WTC11 (cell line): ENCODE data around the gene ICAM3. TPM values are rescaled to one million over a fixed set of nuclear protein-coding genes. Genes with fewer than 3 reads are reported as not detected.

Source experiments
- ATF1 ChIP-seq: sonication (generic); formaldehyde crosslinking; IDR thresholded peaks from 2 replicates; pipeline ENCODE4 v1.8.1; 2023; ENCODE audit warnings: mild to moderate bottlenecking, moderate library complexity, missing genetic modification reagents
- CBFB ChIP-seq: sonication (generic); formaldehyde crosslinking; IDR thresholded peaks from 2 replicates; pipeline ENCODE4 v1.8.1; 2022; ENCODE audit warnings: mild to moderate bottlenecking, low read depth, missing genetic modification reagents
- CREM ChIP-seq: sonication (generic); formaldehyde crosslinking; IDR thresholded peaks from 2 replicates; pipeline ENCODE4 v1.8.1; 2022; ENCODE audit warnings: mild to moderate bottlenecking, missing genetic modification reagents, moderate library complexity
- ESRRA ChIP-seq: sonication (generic); formaldehyde crosslinking; IDR thresholded peaks from 2 replicates; pipeline ENCODE4 v1.8.1; 2022; ENCODE audit warnings: mild to moderate bottlenecking, missing genetic modification reagents, borderline replicate concordance
- ETV6 ChIP-seq: sonication (generic); formaldehyde crosslinking; IDR thresholded peaks from 2 replicates; pipeline ENCODE4 v1.8.1; 2022; ENCODE audit warnings: mild to moderate bottlenecking, missing genetic modification reagents
- FOXP1 ChIP-seq: sonication (generic); formaldehyde crosslinking; IDR thresholded peaks from 2 replicates; pipeline ENCODE4 v1.8.0; 2022; ENCODE audit warnings: missing genetic modification reagents, mild to moderate bottlenecking, moderate library complexity, borderline replicate concordance
- GABPB1 ChIP-seq: sonication (generic); formaldehyde crosslinking; IDR thresholded peaks from 2 replicates; pipeline ENCODE4 v1.8.1; 2023; ENCODE audit warnings: mild to moderate bottlenecking, missing genetic modification reagents
- IRF2 ChIP-seq: sonication (generic); formaldehyde crosslinking; IDR thresholded peaks from 2 replicates; pipeline ENCODE4 v1.8.0; 2022; ENCODE audit warnings: low read depth, missing genetic modification reagents, borderline replicate concordance
- JUN ChIP-seq: sonication (generic); formaldehyde crosslinking; IDR thresholded peaks from 2 replicates; pipeline ENCODE4 v1.8.0; 2023; ENCODE audit warnings: mild to moderate bottlenecking, missing genetic modification reagents
- KAT7 ChIP-seq: sonication (generic); formaldehyde crosslinking; IDR thresholded peaks from 2 replicates; pipeline ENCODE4 v1.8.1; 2023; ENCODE audit warnings: missing genetic modification reagents, mild to moderate bottlenecking, borderline replicate concordance
- NR3C1 ChIP-seq: sonication (generic); formaldehyde crosslinking; conservative IDR thresholded peaks from 2 replicates; pipeline ENCODE4 v1.8.1; 2023; ENCODE audit warnings: low read depth, mild to moderate bottlenecking, missing genetic modification reagents
- OVOL2 ChIP-seq: fragments of 250-450 bp; sonication (Bioruptor Pico); IDR thresholded peaks from 2 replicates; pipeline ENCODE4 v1.9.0; 2021; ENCODE audit warnings: mild to moderate bottlenecking, borderline replicate concordance
- PRRX2 ChIP-seq: fragments of 250-450 bp; sonication (Bioruptor Pico); IDR thresholded peaks from 2 replicates; pipeline ENCODE4 v1.8.0; 2021; ENCODE audit warnings: mild to moderate bottlenecking
- RELA ChIP-seq: sonication (generic); formaldehyde crosslinking; IDR thresholded peaks from 2 replicates; pipeline ENCODE4 v1.8.1; 2022; ENCODE audit warnings: missing genetic modification reagents, mild to moderate bottlenecking, borderline replicate concordance
- SP1 ChIP-seq: sonication (generic); formaldehyde crosslinking; conservative IDR thresholded peaks from 2 replicates; pipeline ENCODE4 v1.8.1; 2022; ENCODE audit warnings: missing genetic modification reagents
- TP53 ChIP-seq: sonication (generic); formaldehyde crosslinking; IDR thresholded peaks from 2 replicates; pipeline ENCODE4 v1.8.1; 2023; ENCODE audit warnings: mild to moderate bottlenecking, missing genetic modification reagents
- ZBTB21 ChIP-seq: sonication (generic); formaldehyde crosslinking; IDR thresholded peaks from 2 replicates; pipeline ENCODE4 v1.8.1; 2023; ENCODE audit warnings: mild to moderate bottlenecking, missing genetic modification reagents, borderline replicate concordance
- ZNF219 ChIP-seq: sonication (generic); formaldehyde crosslinking; IDR thresholded peaks from 2 replicates; pipeline ENCODE4 v1.8.0; 2023; ENCODE audit warnings: missing genetic modification reagents, mild to moderate bottlenecking, borderline replicate concordance
- ZNF232 ChIP-seq: sonication (generic); formaldehyde crosslinking; IDR thresholded peaks from 2 replicates; pipeline ENCODE4 v1.8.0; 2022; ENCODE audit warnings: mild to moderate bottlenecking, missing genetic modification reagents
- ZNF396 ChIP-seq: fragments of 250-450 bp; sonication (Bioruptor Pico); IDR thresholded peaks from 2 replicates; pipeline ENCODE4 v1.8.0; 2021; ENCODE audit warnings: mild to moderate bottlenecking, moderate library complexity, borderline replicate concordance
- ZNF416 ChIP-seq: fragments of 250-450 bp; sonication (Bioruptor Pico); IDR thresholded peaks from 2 replicates; pipeline ENCODE4 v1.9.0; 2021; ENCODE audit warnings: mild to moderate bottlenecking, inconsistent platforms
- total RNA-seq: library from RNA; stranded (reverse); gene quantifications from 3 replicates; pipeline ENCODE4 v1.2.3, GENCODE V29; 2021
- TF ChIP-seq, protein P1 (sequence below): sonication (generic); formaldehyde crosslinking; IDR thresholded peaks from 2 replicates; pipeline ENCODE4 v1.8.1; 2022; ENCODE audit warnings: low read depth, mild to moderate bottlenecking, moderate library complexity, missing genetic modification reagents, borderline replicate concordance
- TF ChIP-seq, protein P2 (sequence below): sonication (generic); formaldehyde crosslinking; conservative IDR thresholded peaks from 2 replicates; pipeline ENCODE4 v1.8.1; 2022; ENCODE audit warnings: mild to moderate bottlenecking, missing genetic modification reagents
- TF ChIP-seq, protein P3 (sequence below): sonication (generic); formaldehyde crosslinking; IDR thresholded peaks from 2 replicates; pipeline ENCODE4 v1.8.1; 2022; ENCODE audit warnings: mild to moderate bottlenecking, missing genetic modification reagents, moderate library complexity, borderline replicate concordance
- TF ChIP-seq, protein P4 (sequence below): fragments of 250-450 bp; sonication (Bioruptor Pico); conservative IDR thresholded peaks from 2 replicates; pipeline ENCODE4 v1.9.0; 2021; ENCODE audit warnings: mild to moderate bottlenecking
- TF ChIP-seq, protein P5 (sequence below): sonication (generic); formaldehyde crosslinking; IDR thresholded peaks from 2 replicates; pipeline ENCODE4 v1.8.0; 2022; ENCODE audit warnings: mild to moderate bottlenecking, missing genetic modification reagents
- TF ChIP-seq, protein P6 (sequence below): sonication (generic); formaldehyde crosslinking; IDR thresholded peaks from 2 replicates; pipeline ENCODE4 v1.8.1; 2022; ENCODE audit warnings: low read depth, missing genetic modification reagents, borderline replicate concordance
- TF ChIP-seq, protein P7 (sequence below): sonication (generic); formaldehyde crosslinking; IDR thresholded peaks from 2 replicates; pipeline ENCODE4 v1.8.0; 2022; ENCODE audit warnings: mild to moderate bottlenecking, missing genetic modification reagents
- TF ChIP-seq, protein P8 (sequence below): sonication (generic); formaldehyde crosslinking; IDR thresholded peaks from 2 replicates; pipeline ENCODE4 v1.8.0; 2023; ENCODE audit warnings: missing genetic modification reagents

ICAM3 gene
- total RNA-seq, 1 experiment from 2014 or later, result 18.7 TPM

DNA sequence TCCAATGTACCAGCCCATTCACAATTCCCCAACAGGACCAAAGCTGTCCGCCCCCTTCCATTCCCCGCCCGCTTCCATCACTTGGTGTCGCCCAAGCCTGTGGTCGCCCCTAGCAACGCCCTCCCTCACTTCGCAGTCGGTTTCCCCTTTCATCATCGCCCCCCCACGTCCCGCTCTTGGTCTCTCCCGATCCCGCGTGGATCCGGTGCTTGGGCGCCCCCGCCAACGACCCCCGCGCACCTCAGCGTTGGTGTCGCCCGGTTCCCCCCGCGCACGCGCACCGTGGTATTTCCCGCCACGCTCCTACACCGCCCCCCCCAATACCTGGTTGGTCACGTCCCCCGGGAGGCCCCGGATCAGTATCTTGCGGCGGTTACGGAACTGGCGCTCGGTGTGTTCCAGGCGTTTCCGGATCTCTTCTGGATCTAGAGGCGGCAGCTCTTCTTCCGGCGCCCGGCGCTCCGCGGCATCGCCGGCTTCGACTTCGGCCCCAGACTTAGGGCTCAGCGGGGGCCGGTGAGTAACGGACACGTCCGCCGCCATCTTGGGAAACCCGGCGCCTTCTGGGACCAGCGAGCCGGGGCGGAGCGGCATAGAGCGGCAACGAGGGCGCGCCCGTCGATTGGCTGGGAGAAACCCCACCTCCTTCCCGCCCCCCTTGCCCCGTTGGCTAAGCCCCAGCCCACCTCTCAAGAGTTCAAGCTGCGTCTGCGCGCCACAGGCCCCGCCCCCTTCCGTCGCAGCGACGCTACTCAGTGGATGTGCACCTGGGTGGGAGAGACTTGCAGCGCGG is 6.3 kb downstream of the ICAM3 start, which contains the start of gene RAVER1 (continued):
- TF ChIP-seq, protein P1, sequence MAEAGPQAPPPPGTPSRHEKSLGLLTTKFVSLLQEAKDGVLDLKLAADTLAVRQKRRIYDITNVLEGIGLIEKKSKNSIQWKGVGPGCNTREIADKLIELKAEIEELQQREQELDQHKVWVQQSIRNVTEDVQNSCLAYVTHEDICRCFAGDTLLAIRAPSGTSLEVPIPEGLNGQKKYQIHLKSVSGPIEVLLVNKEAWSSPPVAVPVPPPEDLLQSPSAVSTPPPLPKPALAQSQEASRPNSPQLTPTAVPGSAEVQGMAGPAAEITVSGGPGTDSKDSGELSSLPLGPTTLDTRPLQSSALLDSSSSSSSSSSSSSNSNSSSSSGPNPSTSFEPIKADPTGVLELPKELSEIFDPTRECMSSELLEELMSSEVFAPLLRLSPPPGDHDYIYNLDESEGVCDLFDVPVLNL (CRISPR knock-in tag), result no peak
- TF ChIP-seq SP1 (peak; percentile 91), ESRRA (CRISPR knock-in tag) (no peak), KAT7 (CRISPR knock-in tag) (no peak), CBFB (no peak), NR3C1 (CRISPR knock-in tag) (no peak), OVOL2 (CRISPR knock-in tag) (no peak), ZNF232 (no peak), ZNF396 (CRISPR knock-in tag) (no peak), CREM (CRISPR knock-in tag) (no peak), ETV6 (CRISPR knock-in tag) (no peak), ZNF416 (CRISPR knock-in tag) (no peak), PRRX2 (CRISPR knock-in tag) (no peak), IRF2 (no peak), TP53 (no peak), FOXP1 (CRISPR knock-in tag) (0 out of 2 replicates have a peak, but pooled peaks have one; percentile 58), GABPB1 (peak; percentile 36; the same call in 1 of the 2 replicates), ATF1 (CRISPR knock-in tag) (no peak), JUN (peak; percentile 74), RELA (no peak), ZBTB21 (no peak), ZNF219 (peak; percentile 84)
- TF ChIP-seq, protein P2, sequence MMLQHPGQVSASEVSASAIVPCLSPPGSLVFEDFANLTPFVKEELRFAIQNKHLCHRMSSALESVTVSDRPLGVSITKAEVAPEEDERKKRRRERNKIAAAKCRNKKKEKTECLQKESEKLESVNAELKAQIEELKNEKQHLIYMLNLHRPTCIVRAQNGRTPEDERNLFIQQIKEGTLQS, result no peak
- TF ChIP-seq, protein P3, sequence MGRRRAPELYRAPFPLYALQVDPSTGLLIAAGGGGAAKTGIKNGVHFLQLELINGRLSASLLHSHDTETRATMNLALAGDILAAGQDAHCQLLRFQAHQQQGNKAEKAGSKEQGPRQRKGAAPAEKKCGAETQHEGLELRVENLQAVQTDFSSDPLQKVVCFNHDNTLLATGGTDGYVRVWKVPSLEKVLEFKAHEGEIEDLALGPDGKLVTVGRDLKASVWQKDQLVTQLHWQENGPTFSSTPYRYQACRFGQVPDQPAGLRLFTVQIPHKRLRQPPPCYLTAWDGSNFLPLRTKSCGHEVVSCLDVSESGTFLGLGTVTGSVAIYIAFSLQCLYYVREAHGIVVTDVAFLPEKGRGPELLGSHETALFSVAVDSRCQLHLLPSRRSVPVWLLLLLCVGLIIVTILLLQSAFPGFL (CRISPR knock-in tag), result no peak
- TF ChIP-seq, protein P4, sequence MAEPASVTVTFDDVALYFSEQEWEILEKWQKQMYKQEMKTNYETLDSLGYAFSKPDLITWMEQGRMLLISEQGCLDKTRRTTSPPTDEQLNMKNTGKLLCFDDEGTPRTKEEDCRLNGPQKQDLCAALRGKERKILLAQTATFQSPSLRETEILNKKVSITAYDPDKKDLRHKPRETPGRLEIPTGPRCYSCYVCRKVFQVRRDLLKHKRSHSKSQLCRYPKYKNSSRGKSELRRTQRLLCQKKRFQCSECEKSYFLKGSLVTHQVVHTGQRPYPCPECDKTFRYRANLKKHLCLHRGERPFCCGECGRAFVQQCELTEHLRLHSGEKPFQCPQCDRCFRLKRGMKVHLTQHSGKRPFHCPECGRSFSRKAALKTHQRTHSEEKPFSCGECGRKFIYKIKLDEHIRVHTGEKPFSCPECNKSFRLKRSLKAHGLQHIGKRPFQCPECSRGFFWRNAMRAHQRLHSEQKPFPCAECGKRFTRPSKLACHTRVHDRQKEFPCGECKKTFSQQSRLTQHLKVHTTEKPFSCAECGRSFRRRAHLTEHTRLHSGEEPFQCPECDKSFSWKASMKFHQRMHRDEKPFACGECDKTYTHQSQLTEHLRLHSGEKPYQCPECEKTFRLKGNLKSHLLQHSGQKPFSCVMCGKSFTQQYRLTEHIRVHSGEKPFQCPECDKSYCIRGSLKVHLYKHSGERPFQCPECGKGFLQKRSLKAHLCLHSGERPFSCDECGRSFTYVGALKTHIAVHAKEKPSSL, result no peak
- TF ChIP-seq, protein P5, sequence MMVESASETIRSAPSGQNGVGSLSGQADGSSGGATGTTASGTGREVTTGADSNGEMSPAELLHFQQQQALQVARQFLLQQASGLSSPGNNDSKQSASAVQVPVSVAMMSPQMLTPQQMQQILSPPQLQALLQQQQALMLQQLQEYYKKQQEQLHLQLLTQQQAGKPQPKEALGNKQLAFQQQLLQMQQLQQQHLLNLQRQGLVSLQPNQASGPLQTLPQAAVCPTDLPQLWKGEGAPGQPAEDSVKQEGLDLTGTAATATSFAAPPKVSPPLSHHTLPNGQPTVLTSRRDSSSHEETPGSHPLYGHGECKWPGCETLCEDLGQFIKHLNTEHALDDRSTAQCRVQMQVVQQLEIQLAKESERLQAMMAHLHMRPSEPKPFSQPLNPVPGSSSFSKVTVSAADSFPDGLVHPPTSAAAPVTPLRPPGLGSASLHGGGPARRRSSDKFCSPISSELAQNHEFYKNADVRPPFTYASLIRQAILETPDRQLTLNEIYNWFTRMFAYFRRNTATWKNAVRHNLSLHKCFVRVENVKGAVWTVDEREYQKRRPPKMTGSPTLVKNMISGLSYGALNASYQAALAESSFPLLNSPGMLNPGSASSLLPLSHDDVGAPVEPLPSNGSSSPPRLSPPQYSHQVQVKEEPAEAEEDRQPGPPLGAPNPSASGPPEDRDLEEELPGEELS (CRISPR knock-in tag), result 0 out of 2 replicates have a peak, but pooled peaks have one; percentile 29
- TF ChIP-seq, protein P6, sequence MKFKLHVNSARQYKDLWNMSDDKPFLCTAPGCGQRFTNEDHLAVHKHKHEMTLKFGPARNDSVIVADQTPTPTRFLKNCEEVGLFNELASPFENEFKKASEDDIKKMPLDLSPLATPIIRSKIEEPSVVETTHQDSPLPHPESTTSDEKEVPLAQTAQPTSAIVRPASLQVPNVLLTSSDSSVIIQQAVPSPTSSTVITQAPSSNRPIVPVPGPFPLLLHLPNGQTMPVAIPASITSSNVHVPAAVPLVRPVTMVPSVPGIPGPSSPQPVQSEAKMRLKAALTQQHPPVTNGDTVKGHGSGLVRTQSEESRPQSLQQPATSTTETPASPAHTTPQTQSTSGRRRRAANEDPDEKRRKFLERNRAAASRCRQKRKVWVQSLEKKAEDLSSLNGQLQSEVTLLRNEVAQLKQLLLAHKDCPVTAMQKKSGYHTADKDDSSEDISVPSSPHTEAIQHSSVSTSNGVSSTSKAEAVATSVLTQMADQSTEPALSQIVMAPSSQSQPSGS (CRISPR knock-in tag), result no peak
- TF ChIP-seq, protein P7, sequence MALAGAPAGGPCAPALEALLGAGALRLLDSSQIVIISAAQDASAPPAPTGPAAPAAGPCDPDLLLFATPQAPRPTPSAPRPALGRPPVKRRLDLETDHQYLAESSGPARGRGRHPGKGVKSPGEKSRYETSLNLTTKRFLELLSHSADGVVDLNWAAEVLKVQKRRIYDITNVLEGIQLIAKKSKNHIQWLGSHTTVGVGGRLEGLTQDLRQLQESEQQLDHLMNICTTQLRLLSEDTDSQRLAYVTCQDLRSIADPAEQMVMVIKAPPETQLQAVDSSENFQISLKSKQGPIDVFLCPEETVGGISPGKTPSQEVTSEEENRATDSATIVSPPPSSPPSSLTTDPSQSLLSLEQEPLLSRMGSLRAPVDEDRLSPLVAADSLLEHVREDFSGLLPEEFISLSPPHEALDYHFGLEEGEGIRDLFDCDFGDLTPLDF, result no peak
- TF ChIP-seq, protein P8, sequence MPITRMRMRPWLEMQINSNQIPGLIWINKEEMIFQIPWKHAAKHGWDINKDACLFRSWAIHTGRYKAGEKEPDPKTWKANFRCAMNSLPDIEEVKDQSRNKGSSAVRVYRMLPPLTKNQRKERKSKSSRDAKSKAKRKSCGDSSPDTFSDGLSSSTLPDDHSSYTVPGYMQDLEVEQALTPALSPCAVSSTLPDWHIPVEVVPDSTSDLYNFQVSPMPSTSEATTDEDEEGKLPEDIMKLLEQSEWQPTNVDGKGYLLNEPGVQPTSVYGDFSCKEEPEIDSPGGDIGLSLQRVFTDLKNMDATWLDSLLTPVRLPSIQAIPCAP (CRISPR knock-in tag), result no peak
